Adrenal gland (tissue), 12 donors: Measurements from ENCODE around the gene ATAD3B. TPM values are rescaled to one million over a fixed set of nuclear protein-coding genes. Genes with fewer than 3 reads are reported as not detected.
A peak's percentile ranks its signal among the peaks of the same experiment; 100 is the strongest.
"Not testable (repeated sequence)": the region's sequence is repeated elsewhere in the genome, so short reads cannot be mapped to it uniquely, and the experiment has no call there.

Source experiments
- DNase-seq, 7 donors: peaks; one replicate each; pipeline ENCODE4 v3.0.0-alpha.2; 2019 to 2020
- H3K27ac ChIP-seq, 5 donors: fragments of 200-600 bp; sonication (generic) in 4 of 5; 1 replicate in 3 of 5; 2 replicates in 2 of 5; pipeline versions ENCODE4 v1.5.1 to v1.8.0; 2016 to 2020; ENCODE audit warnings: mild to moderate bottlenecking in 1 of 5
- H3K27me3 ChIP-seq: fragments of 200-600 bp; 2 replicates; pipeline ENCODE4 v1.8.0; 2021
- H3K36me3 ChIP-seq, 2 donors: fragments of 200-600 bp; replicated peaks in 1 of 2; 1 replicate in 1 of 2; 2 replicates in 1 of 2; pipeline versions ENCODE4 v1.5.1 to v1.8.0; 2018 to 2022
- H3K4me1 ChIP-seq, 2 donors: fragments of 200-600 bp; replicated peaks in 1 of 2; 1 replicate in 1 of 2; 2 replicates in 1 of 2; pipeline versions ENCODE4 v1.5.1 to v1.8.0; 2018 to 2021
- H3K4me3 ChIP-seq, 4 donors: fragments of 200-600 bp; sonication (generic) in 3 of 4; one replicate each; pipeline ENCODE4 v1.5.1; 2016 to 2018
- H3K9me3 ChIP-seq, 3 donors: fragments of 200-600 bp; sonication (generic) in 1 of 3; replicated peaks in 1 of 3; 1 replicate in 2 of 3; 2 replicates in 1 of 3; pipeline versions ENCODE4 v1.5.1 to v1.8.0; 2016 to 2021
- POLR2A ChIP-seq, 2 donors: fragments of 450-650 bp; IDR thresholded peaks; one replicate each; pipeline ENCODE4 v1.6.1; 2017; ENCODE audit warnings: antibody characterized with exemption in 2 of 2, mild to moderate bottlenecking in 2 of 2, moderate library complexity in 1 of 2
- WGBS, 4 donors: extraction: QIAGEN DNeasy Blood & Tissue Kit in 2 of 4; methylation state at CpG; one replicate each; pipeline versions ENCODE4 v1.1.5 to v1.1.7; 2013 to 2017; 5-methylcytosine and 5-hydroxymethylcytosine counted together
- intact Hi-C, 2 donors: fragments of 100-400 bp; cut with DNase I; formaldehyde crosslinking; loops; one replicate each; pipeline versions ENCODE4 v1.14.1 to v1.15.0; 2022 to 2023
- polyA plus RNA-seq, 3 donors: library from polyadenylated mRNA; stranded (reverse); fragments of 200-250 nt in 2 of 3; fragments of 350-450 nt in 1 of 3; fragmentation: Illumina TruSeq in 1 of 3; extraction: RNeasy Lipid Tissue Mini Kit (QIAGEN cat#74804) in 1 of 3; gene quantifications; one replicate each; pipeline ENCODE4 v1.2.3, GENCODE V29; 2013 to 2014
- total RNA-seq, 9 donors: library from RNA; depleted of rRNA in 4 of 9; stranded (reverse); fragments of >200 nt in 4 of 9; fragments of 120-200 nt in 1 of 9; fragmentation: NEBNext Ultra II Directional in 1 of 9; extraction: Animal tissue kit (Norgen Biotek cat#: 25700) in 1 of 9; gene quantifications; one replicate each; pipeline versions ENCODE4 v1.1.0 to v1.2.4, GENCODE V29; 2013 to 2023
- TF ChIP-seq, protein P1 (sequence below), 6 experiments: fragments of 450-650 bp in 4 of 6; fragments of 200-600 bp in 2 of 6; sonication (generic) in 1 of 6; IDR thresholded peaks; 1 replicate in 5 of 6; 2 replicates in 1 of 6; pipeline versions ENCODE4 v1.5.1 to v1.8.0; 2016 to 2021; ENCODE audit warnings: antibody characterized with exemption in 6 of 6, mild to moderate bottlenecking in 2 of 6, moderate library complexity in 1 of 6
- donor health status: healthy with polysubstance abuse.
- donor health status: Bipolar disorder and iron deficiency.
- donor health status: DM: yes; HTN: yes; CAD: no.
- donor health status: DM: no; HTN: no; CAD: no.
- donor health status: DM: no; HTN: no; CAD: no.
- donor health status: DM: yes; HTN: yes; CAD: no.

The ATAD3B gene
- total and polyA plus RNA-seq, 12 donors: 5.3 to 109 (median 13.3) TPM

DNA sequence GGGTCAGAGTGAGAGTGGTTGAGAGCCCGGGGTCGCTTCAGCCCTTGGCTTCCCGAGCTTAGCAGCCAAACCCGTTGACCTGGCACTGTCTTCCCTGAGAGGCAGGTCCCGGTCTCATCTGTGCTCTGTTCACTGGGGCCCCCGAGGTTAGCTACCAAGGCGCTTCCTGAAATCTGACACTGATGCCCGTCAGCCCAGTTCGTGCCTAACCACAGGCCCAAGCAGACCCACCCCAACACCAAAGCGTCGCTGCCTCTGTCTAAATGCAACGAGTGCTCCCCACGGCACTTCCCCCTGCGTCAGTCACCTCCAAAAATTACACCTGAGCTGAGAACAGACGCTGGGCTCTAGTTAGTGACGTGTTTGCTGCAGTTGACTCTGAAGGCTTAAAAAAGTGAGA lies 42.8 kb downstream of the ATAD3B start:
- H3K36me3 ChIP-seq, DNase-seq, H3K4me1 ChIP-seq, intact Hi-C loops, H3K27me3 ChIP-seq, H3K27ac ChIP-seq, H3K9me3 ChIP-seq, H3K4me3 ChIP-seq: not testable (repeated sequence)
- 67 to 83% (median 80%) methylated on average over 8 to 14 of the region's 16 CpGs for WGBS, 4 donors

DNA sequence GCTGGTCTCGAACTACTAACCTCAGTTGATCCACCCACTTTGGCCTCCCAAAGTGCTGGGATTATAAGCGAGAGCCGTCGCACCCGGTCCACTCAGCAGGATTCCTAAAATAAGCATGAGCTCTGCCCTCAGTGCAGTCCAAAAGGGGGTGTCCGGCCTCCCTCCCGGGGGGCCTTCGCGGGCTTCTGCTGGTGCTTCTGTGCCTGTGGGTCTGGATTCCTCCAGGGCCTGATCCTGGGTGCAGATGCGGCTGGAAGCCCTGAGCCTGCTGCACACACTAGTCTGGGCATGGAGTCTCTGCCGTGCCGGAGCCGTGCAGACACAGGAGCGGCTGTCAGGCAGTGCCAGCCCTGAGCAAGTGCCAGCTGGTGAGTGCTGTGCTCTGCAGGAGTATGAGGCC lies 45.4 kb downstream of the ATAD3B start:
- intact Hi-C loops, H3K4me1 ChIP-seq, DNase-seq, H3K27me3 ChIP-seq, H3K9me3 ChIP-seq, H3K4me3 ChIP-seq, H3K27ac ChIP-seq: not testable (repeated sequence)
- 92 to 98% (median 96%) methylated on average over 5 to 14 of the region's 14 CpGs for WGBS, 4 donors
- H3K36me3 ChIP-seq: peaks cover 0 to 23% of the 10 kb centered on the region in 2 donors

DNA sequence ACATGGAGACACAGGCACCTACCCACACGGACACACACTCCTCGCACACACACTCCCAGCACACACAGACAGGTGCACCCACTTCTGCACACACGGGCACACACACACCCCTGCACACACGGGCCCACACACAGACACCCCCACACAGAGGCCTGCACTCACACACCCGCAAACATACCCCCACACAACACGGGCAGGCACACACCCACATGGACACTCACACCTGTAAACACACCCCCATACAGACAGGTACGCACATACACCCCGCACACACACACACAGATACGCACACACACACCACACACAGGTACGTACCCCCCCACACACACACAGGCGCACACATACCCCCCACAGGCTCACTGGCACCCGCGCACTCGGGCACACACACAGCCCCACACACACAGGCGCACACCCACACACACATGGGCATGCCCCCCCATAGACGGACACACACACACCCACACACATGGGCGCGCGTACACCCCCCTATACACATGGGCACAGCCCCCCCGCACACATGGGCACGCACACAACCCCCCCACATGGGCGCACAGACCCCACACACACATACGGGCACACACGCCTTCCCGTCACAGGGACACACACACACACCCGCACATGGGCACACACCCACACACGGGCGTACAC lies 46.5 kb downstream of the ATAD3B start:
- TF ChIP-seq POLR2A (IDR thresholded peaks at IDR 0.05): no peak
- TF ChIP-seq, protein P1, sequence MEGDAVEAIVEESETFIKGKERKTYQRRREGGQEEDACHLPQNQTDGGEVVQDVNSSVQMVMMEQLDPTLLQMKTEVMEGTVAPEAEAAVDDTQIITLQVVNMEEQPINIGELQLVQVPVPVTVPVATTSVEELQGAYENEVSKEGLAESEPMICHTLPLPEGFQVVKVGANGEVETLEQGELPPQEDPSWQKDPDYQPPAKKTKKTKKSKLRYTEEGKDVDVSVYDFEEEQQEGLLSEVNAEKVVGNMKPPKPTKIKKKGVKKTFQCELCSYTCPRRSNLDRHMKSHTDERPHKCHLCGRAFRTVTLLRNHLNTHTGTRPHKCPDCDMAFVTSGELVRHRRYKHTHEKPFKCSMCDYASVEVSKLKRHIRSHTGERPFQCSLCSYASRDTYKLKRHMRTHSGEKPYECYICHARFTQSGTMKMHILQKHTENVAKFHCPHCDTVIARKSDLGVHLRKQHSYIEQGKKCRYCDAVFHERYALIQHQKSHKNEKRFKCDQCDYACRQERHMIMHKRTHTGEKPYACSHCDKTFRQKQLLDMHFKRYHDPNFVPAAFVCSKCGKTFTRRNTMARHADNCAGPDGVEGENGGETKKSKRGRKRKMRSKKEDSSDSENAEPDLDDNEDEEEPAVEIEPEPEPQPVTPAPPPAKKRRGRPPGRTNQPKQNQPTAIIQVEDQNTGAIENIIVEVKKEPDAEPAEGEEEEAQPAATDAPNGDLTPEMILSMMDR (IDR thresholded peaks at IDR 0.05): no peak
- peaks cover 0 to 23% of the 10 kb centered on the region in 2 donors for H3K36me3 ChIP-seq
- H3K4me1 ChIP-seq: no peaks in the 10 kb centered on the region
- intact Hi-C loops: no loop called here
- H3K27ac ChIP-seq: no peak overlapping the region
- no peaks in the 10 kb centered on the region for H3K27me3 ChIP-seq
- DNase-seq: no peak
- 89 to 95% (median 92%) methylated on average over 20 to 28 of the region's 28 CpGs for WGBS, 4 donors
- H3K4me3 ChIP-seq: no peak overlapping the region
- no peaks in the 10 kb centered on the region for H3K9me3 ChIP-seq

DNA sequence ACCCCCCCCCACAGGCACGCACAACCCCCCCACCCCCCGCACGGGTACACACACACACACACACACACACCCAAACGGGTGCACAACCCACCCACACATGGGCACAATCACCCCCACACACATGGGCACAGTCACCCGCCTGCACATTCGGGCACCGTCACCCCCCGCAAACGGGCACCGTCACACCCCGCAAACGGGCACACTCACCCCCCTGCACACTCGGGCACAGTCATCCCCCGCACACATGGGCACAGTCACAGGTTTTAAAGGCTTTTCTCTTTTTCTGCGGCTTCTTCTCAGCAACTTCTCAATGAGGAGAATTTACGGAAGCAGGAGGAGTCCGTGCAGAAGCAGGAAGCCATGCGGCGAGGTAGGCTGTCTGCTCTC lies 47.0 kb downstream of the ATAD3B start:
- intact Hi-C loops, H3K27me3 ChIP-seq, H3K27ac ChIP-seq, H3K4me1 ChIP-seq, H3K9me3 ChIP-seq, H3K4me3 ChIP-seq: not testable (repeated sequence)
- peak in 1 of 7 donors; percentile 25 for DNase-seq
- WGBS, 4 donors: 88 to 95% (median 91%) methylated on average over 7 to 16 of the region's 19 CpGs
- H3K36me3 ChIP-seq: peaks cover 0 to 23% of the 10 kb centered on the region in 2 donors

DNA sequence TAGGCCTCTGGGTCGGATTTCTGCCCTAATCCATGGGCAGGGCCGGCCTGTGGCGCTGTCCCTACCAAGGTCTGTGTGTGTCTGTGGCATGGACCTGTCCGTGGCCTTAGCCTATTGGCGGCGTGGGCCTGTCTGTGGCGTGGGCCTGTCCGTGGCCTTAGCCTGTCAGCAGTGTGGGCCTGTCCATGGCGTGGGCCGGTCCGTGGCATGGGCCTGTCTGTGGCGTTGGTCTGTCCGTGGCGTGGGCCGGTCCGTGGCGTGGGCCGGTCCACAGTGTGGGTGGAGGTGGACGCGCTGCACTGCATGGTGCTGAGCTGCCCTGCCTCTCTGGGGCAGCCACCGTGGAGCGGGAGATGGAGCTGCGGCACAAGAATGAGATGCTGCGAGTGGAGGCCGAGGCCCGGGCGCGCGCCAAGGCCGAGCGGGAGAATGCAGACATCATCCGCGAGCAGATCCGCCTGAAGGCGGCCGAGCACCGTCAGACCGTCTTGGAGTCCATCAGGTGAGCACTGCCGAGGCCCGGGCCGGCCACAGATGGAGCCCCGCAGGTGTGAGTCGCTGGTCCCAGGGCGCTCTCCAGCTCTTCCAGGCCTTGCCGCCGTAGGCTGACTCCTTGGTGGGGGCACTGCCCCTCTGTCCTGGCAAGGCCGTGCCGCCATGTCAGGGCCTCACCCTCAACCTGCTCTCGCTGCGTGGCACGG lies 48.4 kb downstream of the ATAD3B start:
- H3K27me3 ChIP-seq, H3K9me3 ChIP-seq, intact Hi-C loops, H3K4me3 ChIP-seq, H3K27ac ChIP-seq, DNase-seq, H3K4me1 ChIP-seq: not testable (repeated sequence)
- peaks cover 0 to 25% of the 10 kb centered on the region in 2 donors for H3K36me3 ChIP-seq
- WGBS, 4 donors: 96 to 99% (median 97%) methylated on average over 14 to 46 of the region's 51 CpGs

DNA sequence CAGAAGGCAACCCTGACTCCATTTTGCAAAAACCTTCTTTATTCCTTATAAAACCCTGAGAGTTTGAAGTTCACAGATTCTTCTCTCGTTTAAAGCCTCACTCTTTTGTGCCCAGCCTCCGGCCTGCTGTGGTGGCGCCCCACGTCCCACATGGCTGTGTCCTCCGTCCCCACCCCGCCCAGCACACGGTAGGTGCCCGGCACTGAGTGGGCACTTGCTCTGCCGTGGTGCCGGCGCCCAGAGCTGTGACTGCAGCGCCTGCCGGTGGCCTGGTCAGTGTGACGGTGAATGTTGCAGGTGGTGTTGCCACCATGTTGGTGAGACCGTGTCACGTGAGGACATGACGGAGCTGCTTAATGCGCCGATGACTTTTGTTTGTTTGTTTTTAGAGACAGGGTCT lies 49.8 kb downstream of the ATAD3B start:
- 94 to 97% (median 95%) methylated on average over 11 to 19 of the region's 19 CpGs for WGBS, 4 donors
- no peak overlapping the region for H3K4me3 ChIP-seq
- H3K27ac ChIP-seq: no peak overlapping the region
- H3K27me3 ChIP-seq: no peaks in the 10 kb centered on the region
- H3K9me3 ChIP-seq: no peaks in the 10 kb centered on the region
- intact Hi-C loops: no loop called here
- no peak for TF ChIP-seq POLR2A (IDR thresholded peaks at IDR 0.05)
- TF ChIP-seq, protein P1 (IDR thresholded peaks at IDR 0.05): no peak
- DNase-seq: no peak
- no peaks in the 10 kb centered on the region for H3K4me1 ChIP-seq
- H3K36me3 ChIP-seq: peaks cover 0 to 37% of the 10 kb centered on the region in 2 donors

DNA sequence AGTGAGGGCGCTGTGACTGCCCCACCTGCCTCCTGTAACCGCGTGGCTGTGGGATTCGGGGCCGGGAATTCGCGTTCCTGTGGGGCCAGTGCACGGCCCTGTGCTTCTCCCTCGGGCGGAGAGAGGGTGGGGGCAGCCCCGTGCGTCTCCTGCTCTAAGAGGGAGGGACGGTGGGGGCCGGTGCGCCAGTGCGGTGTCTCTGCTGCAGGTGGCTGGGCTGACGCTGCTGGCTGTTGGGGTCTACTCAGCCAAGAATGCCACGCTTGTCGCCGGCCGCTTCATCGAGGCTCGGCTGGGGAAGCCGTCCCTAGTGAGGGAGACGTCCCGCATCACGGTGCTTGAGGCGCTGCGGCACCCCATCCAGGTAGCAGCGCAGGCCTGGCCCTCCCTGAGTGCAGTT lies 51.0 kb downstream of the ATAD3B start:
- H3K4me1 ChIP-seq, H3K9me3 ChIP-seq, DNase-seq, intact Hi-C loops, H3K27me3 ChIP-seq, H3K27ac ChIP-seq, H3K4me3 ChIP-seq: not testable (repeated sequence)
- 93 to 100% (median 94%) methylated on average over 7 to 30 of the region's 30 CpGs; no CpG with 5 or more reads in 1 of the 4 donors for WGBS, 4 donors
- peaks cover 0 to 31% of the 10 kb centered on the region in 2 donors for H3K36me3 ChIP-seq

DNA sequence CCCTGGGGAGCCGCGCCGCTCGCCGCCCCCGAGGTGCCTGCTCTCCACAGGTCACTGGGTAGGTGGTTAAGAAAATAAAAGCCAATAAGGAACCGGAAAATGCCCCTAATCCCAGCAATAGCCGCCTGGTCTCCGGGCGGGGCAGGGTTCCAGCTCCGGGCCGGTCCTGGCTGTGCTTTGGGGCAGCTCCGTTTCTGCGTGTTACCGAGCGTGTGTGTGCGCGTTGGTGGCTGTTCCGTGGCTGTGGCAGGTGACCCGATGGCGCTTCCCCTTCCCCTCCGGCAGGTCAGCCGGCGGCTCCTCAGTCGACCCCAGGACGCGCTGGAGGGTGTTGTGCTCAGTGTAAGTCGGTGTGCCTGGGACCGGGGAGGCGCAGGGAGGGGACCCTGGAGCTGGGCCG lies 51.7 kb downstream of the ATAD3B start:
- H3K27ac ChIP-seq, H3K4me3 ChIP-seq, DNase-seq, H3K9me3 ChIP-seq, H3K27me3 ChIP-seq, intact Hi-C loops, H3K4me1 ChIP-seq: not testable (repeated sequence)
- 96 to 97% (median 96%) methylated on average over 20 to 31 of the region's 31 CpGs for WGBS, 4 donors
- H3K36me3 ChIP-seq: peaks cover 0 to 33% of the 10 kb centered on the region in 2 donors

DNA sequence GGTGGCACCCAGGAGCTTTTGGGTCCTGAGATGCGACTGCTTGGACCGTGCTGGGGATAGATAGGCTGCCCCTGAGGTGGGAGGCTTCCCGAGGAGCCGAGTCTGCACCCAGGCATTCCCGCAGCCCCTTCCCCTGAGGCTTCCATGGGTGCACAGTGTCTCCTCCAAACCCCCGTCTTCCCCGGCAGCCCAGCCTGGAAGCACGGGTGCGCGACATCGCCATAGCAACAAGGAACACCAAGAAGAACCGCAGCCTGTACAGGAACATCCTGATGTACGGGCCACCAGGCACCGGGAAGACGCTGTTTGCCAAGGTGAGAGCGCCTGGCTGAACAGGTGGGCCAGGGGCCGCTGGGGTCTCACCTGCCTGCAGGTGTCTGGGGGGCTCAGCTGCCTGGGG lies 52.1 kb downstream of the ATAD3B start:
- WGBS, 4 donors: 89 to 94% (median 92%) methylated on average over 9 to 17 of the region's 17 CpGs
- not testable (repeated sequence) for H3K9me3 ChIP-seq
- peaks cover 0 to 38% of the 10 kb centered on the region in 2 donors for H3K36me3 ChIP-seq

More for the DNA sequence above, 52.1 kb downstream of the ATAD3B start:
- intact Hi-C loops, H3K4me3 ChIP-seq, DNase-seq, H3K27ac ChIP-seq, H3K4me1 ChIP-seq, H3K27me3 ChIP-seq: not testable (repeated sequence)
